Liver (tissue), 9 donors: ENCODE results near the gene FRMD4A. TPM values are rescaled to one million over a fixed set of nuclear protein-coding genes. Genes with fewer than 3 reads are reported as not detected.

ENCODE experiments used
- DNase-seq: peaks from one replicate; pipeline ENCODE4 v3.0.0-alpha.2; 2017; ENCODE audit warnings: low spot score
- H3K27ac ChIP-seq, 2 donors: one replicate each; pipeline ENCODE4 v1.7.0; 2013; ENCODE audit warnings: inconsistent platforms in 2 of 2, low read length in 2 of 2, control low read depth in 1 of 2, low read depth in 1 of 2, mild to moderate bottlenecking in 1 of 2
- H3K27me3 ChIP-seq, 4 donors: one replicate each; pipeline versions ENCODE4 v1.6.1 to v1.7.0; 2013; ENCODE audit warnings: low read length in 3 of 4, inconsistent platforms in 1 of 4, mild to moderate bottlenecking in 1 of 4, moderate library complexity in 1 of 4; ENCODE audit not compliant: control insufficient read depth in 4 of 4, insufficient read depth in 4 of 4
- H3K36me3 ChIP-seq, 4 donors: one replicate each; pipeline versions ENCODE4 v1.6.1 to v1.7.0; 2013; ENCODE audit warnings: low read length in 3 of 4, mild to moderate bottlenecking in 3 of 4, low read depth in 1 of 4, moderate library complexity in 1 of 4; ENCODE audit not compliant: control insufficient read depth in 4 of 4, insufficient read depth in 3 of 4
- H3K4me1 ChIP-seq, 4 donors: one replicate each; pipeline versions ENCODE4 v1.6.1 to v1.7.0; 2013; ENCODE audit warnings: low read length in 3 of 4, mild to moderate bottlenecking in 3 of 4, moderate library complexity in 1 of 4; ENCODE audit not compliant: control insufficient read depth in 4 of 4, insufficient read depth in 4 of 4
- H3K4me3 ChIP-seq, 3 donors: one replicate each; pipeline versions ENCODE4 v1.6.1 to v1.7.0; 2013; ENCODE audit warnings: low read length in 3 of 3, control low read depth in 1 of 3, low read depth in 1 of 3, mild to moderate bottlenecking in 1 of 3
- H3K9ac ChIP-seq, 2 donors: one replicate each; pipeline ENCODE4 v1.7.0; 2013; ENCODE audit warnings: low read length in 2 of 2, mild to moderate bottlenecking in 2 of 2, moderate library complexity in 2 of 2, control low read depth in 1 of 2, low read depth in 1 of 2
- H3K9me3 ChIP-seq, 4 donors: one replicate each; pipeline versions ENCODE4 v1.6.1 to v1.7.0; 2013; ENCODE audit warnings: low read length in 3 of 4; ENCODE audit not compliant: control insufficient read depth in 4 of 4
- ATF3 ChIP-seq: IDR thresholded peaks from 2 replicates; pipeline ENCODE4 v1.6.1; 2016; ENCODE audit warnings: antibody characterized with exemption
- CTCF ChIP-seq: fragments of 150-350 bp; IDR thresholded peaks from 2 replicates; pipeline ENCODE4 v1.5.1; 2017; ENCODE audit warnings: improper control_type of control experiment, low read depth, low read length; ENCODE audit not compliant: missing input control
- EGR1 ChIP-seq, 2 donors: IDR thresholded peaks; 2 replicates each; pipeline ENCODE4 v1.6.1; 2016 to 2018; ENCODE audit warnings: antibody characterized with exemption in 2 of 2, low read depth in 2 of 2
- FOXA1 ChIP-seq: IDR thresholded peaks from 2 replicates; pipeline ENCODE4 v1.6.1; 2016; ENCODE audit warnings: antibody characterized with exemption
- GABPA ChIP-seq, 2 donors: IDR thresholded peaks in 1 of 2; conservative IDR thresholded peaks in 1 of 2; 2 replicates each; pipeline ENCODE4 v1.6.1; 2016; ENCODE audit warnings: antibody characterized with exemption in 2 of 2, mild to moderate bottlenecking in 1 of 2, moderate library complexity in 1 of 2
- HNF4A ChIP-seq, 2 donors: conservative IDR thresholded peaks; 2 replicates each; pipeline ENCODE4 v1.6.1; 2016; ENCODE audit warnings: antibody characterized with exemption in 2 of 2, mild to moderate bottlenecking in 2 of 2
- JUND ChIP-seq, 2 donors: IDR thresholded peaks; 2 replicates each; pipeline ENCODE4 v1.6.1; 2016; ENCODE audit warnings: antibody characterized with exemption in 2 of 2
- MAX ChIP-seq: IDR thresholded peaks from 2 replicates; pipeline ENCODE4 v1.6.1; 2016; ENCODE audit warnings: antibody characterized with exemption
- NR2F2 ChIP-seq: IDR thresholded peaks from 2 replicates; pipeline ENCODE4 v1.6.1; 2016; ENCODE audit warnings: antibody characterized with exemption
- RAD21 ChIP-seq, 2 donors: IDR thresholded peaks; 2 replicates each; pipeline ENCODE4 v1.6.1; 2016; ENCODE audit warnings: antibody characterized with exemption in 2 of 2, mild to moderate bottlenecking in 2 of 2
- REST ChIP-seq: IDR thresholded peaks from 2 replicates; pipeline ENCODE4 v1.6.1; 2016; ENCODE audit warnings: antibody characterized with exemption, mild to moderate bottlenecking
- SP1 ChIP-seq: IDR thresholded peaks from 2 replicates; pipeline ENCODE4 v1.6.1; 2018; ENCODE audit warnings: antibody characterized with exemption, mild to moderate bottlenecking
- TAF1 ChIP-seq: conservative IDR thresholded peaks from 2 replicates; pipeline ENCODE4 v1.6.1; 2016; ENCODE audit warnings: antibody characterized with exemption, mild to moderate bottlenecking
- YY1 ChIP-seq: IDR thresholded peaks from 2 replicates; pipeline ENCODE4 v1.6.1; 2016; ENCODE audit warnings: antibody characterized with exemption, mild to moderate bottlenecking
- ZBTB33 ChIP-seq: IDR thresholded peaks from 2 replicates; pipeline ENCODE4 v1.6.1; 2016; ENCODE audit warnings: antibody characterized with exemption
- WGBS: extraction: QIAGEN DNeasy Blood & Tissue Kit; methylation state at CpG from one replicate; pipeline ENCODE4 v1.1.7; 2013; 5-methylcytosine and 5-hydroxymethylcytosine counted together
- polyA plus RNA-seq, 2 donors: library from polyadenylated mRNA; stranded (reverse) in 1 of 2; unstranded in 1 of 2; fragments of 200-250 nt in 1 of 2; fragments of >200 nt in 1 of 2; fragmentation: Nextera tagmentation in 1 of 2; extraction: Ambion mirVana in 1 of 2; gene quantifications; one replicate each; pipeline versions ENCODE4 v1.2.1 to v1.2.3, GENCODE V29; 2013 to 2015
- total RNA-seq, 2 donors: library from RNA; depleted of rRNA; stranded (reverse); fragments of >200 nt; gene quantifications; one replicate each; pipeline ENCODE4 v1.2.3, GENCODE V29; 2014
- donor health status: healthy.
- donor health status: healthy.
- donor health status: healthy.
- donor health status: healthy.
- donor health status: healthy.

FRMD4A gene
- total and polyA plus RNA-seq, 4 donors = 8.2 to 34.3 (median 13.1) TPM

GRCh38 chr10:14195433-14195832 is 135.3 kb downstream of the FRMD4A start (continued):
- TF ChIP-seq HNF4A (conservative IDR thresholded peaks at IDR 0.05) = no peak
- no peak for TF ChIP-seq SP1
- TF ChIP-seq ZBTB33 = no peak

- H3K4me3 ChIP-seq = no peak overlapping the region
- H3K36me3 ChIP-seq = no peaks in the 10 kb centered on the region
- no peaks in the 10 kb centered on the region for H3K9me3 ChIP-seq
- H3K4me1 ChIP-seq = no peaks in the 10 kb centered on the region
- WGBS = 45% methylated on average over 2 of the region's 2 CpGs
- H3K9ac ChIP-seq = no peak overlapping the region
- no peak overlapping the region for H3K27ac ChIP-seq
- H3K27me3 ChIP-seq = peaks cover 0 to 4% (median 0%) of the 10 kb centered on the region in 4 donors
- no peak for DNase-seq
- TF ChIP-seq SP1 (no peak), MAX (no peak), RAD21 (IDR thresholded peaks at IDR 0.05) (no peak), TAF1 (no peak), ZBTB33 (no peak), GABPA (IDR thresholded peaks at IDR 0.05 in 1 of 2, conservative IDR thresholded peaks at IDR 0.05 in 1 of 2) (no peak), YY1 (no peak), JUND (IDR thresholded peaks at IDR 0.05) (no peak), ATF3 (no peak), CTCF (no peak), EGR1 (IDR thresholded peaks at IDR 0.05; ENCODE audit: low read depth in 2 of 2) (no peak), REST (no peak), NR2F2 (no peak), FOXA1 (no peak)
Measured at GRCh38 chr10:14192746-14193145, 138.0 kb downstream of the FRMD4A start.
